HEK293 (cell line): ENCODE data around the gene PPP1R12C.

Experiments
- FEZF1 ChIP-seq: fragments of 450-650 bp; formaldehyde crosslinking; IDR thresholded peaks from 2 replicates; pipeline ENCODE4 v1.5.1; 2016; ENCODE audit warnings: missing biosample characterization, missing genetic modification characterization
- GLIS2 ChIP-seq: fragments of 450-650 bp; formaldehyde crosslinking; IDR thresholded peaks from 2 replicates; pipeline ENCODE4 v1.5.1; 2016; ENCODE audit warnings: missing biosample characterization, missing genetic modification characterization
- KLF8 ChIP-seq: fragments of 450-650 bp; formaldehyde crosslinking; IDR thresholded peaks from 2 replicates; pipeline ENCODE4 v1.5.1; 2016; ENCODE audit warnings: missing biosample characterization, missing genetic modification characterization
- KLF9 ChIP-seq: fragments of 450-650 bp; formaldehyde crosslinking; IDR thresholded peaks from 2 replicates; pipeline ENCODE4 v1.5.1; 2016; ENCODE audit warnings: missing biosample characterization, missing genetic modification characterization, low read depth
- MZF1 ChIP-seq: fragments of 450-650 bp; formaldehyde crosslinking; IDR thresholded peaks from 2 replicates; pipeline ENCODE4 v1.5.1; 2017; ENCODE audit warnings: missing biosample characterization, missing genetic modification characterization, borderline replicate concordance
- REPIN1 ChIP-seq: fragments of 450-650 bp; formaldehyde crosslinking; IDR thresholded peaks from 2 replicates; pipeline ENCODE4 v1.5.1; 2017; ENCODE audit warnings: missing biosample characterization, missing genetic modification characterization, low read depth
- TRIM28 ChIP-seq: IDR thresholded peaks from 2 replicates; pipeline ENCODE4 v1.6.1; 2011; ENCODE audit warnings: low read length, control low read depth, borderline replicate concordance
- YY1 ChIP-seq: fragments of 450-650 bp; formaldehyde crosslinking; IDR thresholded peaks from 2 replicates; pipeline ENCODE4 v1.5.1; 2018; ENCODE audit warnings: missing biosample characterization, missing genetic modification characterization
- ZBTB49 ChIP-seq: fragments of 450-650 bp; formaldehyde crosslinking; IDR thresholded peaks from 2 replicates; pipeline ENCODE4 v1.5.1; 2016; ENCODE audit warnings: missing biosample characterization, missing genetic modification characterization, low read depth
- ZBTB6 ChIP-seq: fragments of 450-650 bp; formaldehyde crosslinking; IDR thresholded peaks from 2 replicates; pipeline ENCODE4 v1.5.1; 2017; ENCODE audit warnings: missing biosample characterization, missing genetic modification characterization
- ZBTB8A ChIP-seq: fragments of 450-650 bp; formaldehyde crosslinking; IDR thresholded peaks from 2 replicates; pipeline ENCODE4 v1.5.1; 2016; ENCODE audit warnings: missing biosample characterization, missing genetic modification characterization
- ZFP37 ChIP-seq: fragments of 450-650 bp; formaldehyde crosslinking; IDR thresholded peaks from 2 replicates; pipeline ENCODE4 v1.5.1; 2016; ENCODE audit warnings: missing biosample characterization, missing genetic modification characterization
- ZNF112 ChIP-seq: fragments of 450-650 bp; formaldehyde crosslinking; IDR thresholded peaks from 2 replicates; pipeline ENCODE4 v1.5.0; 2017; ENCODE audit warnings: missing biosample characterization, missing genetic modification characterization
- ZNF148 ChIP-seq: fragments of 450-650 bp; formaldehyde crosslinking; IDR thresholded peaks from 2 replicates; pipeline ENCODE4 v1.5.0; 2017; ENCODE audit warnings: missing biosample characterization, missing genetic modification characterization, borderline replicate concordance
- ZNF223 ChIP-seq: fragments of 450-650 bp; formaldehyde crosslinking; IDR thresholded peaks from 2 replicates; pipeline ENCODE4 v1.5.1; 2016; ENCODE audit warnings: missing biosample characterization, missing genetic modification characterization
- ZNF266 ChIP-seq: fragments of 450-650 bp; formaldehyde crosslinking; IDR thresholded peaks from 2 replicates; pipeline ENCODE4 v1.5.1; 2016; ENCODE audit warnings: missing biosample characterization, missing genetic modification characterization, low read depth
- ZNF292 ChIP-seq: fragments of 450-650 bp; formaldehyde crosslinking; IDR thresholded peaks from 2 replicates; pipeline ENCODE4 v1.5.1; 2016; ENCODE audit warnings: low read depth, missing biosample characterization, missing genetic modification characterization, borderline replicate concordance
- ZNF366 ChIP-seq: fragments of 450-650 bp; formaldehyde crosslinking; conservative IDR thresholded peaks from 2 replicates; pipeline ENCODE4 v1.5.1; 2016; ENCODE audit warnings: missing biosample characterization, missing genetic modification characterization
- ZNF394 ChIP-seq: fragments of 450-650 bp; formaldehyde crosslinking; IDR thresholded peaks from 2 replicates; pipeline ENCODE4 v1.5.1; 2016; ENCODE audit warnings: missing biosample characterization, missing genetic modification characterization, mild to moderate bottlenecking, moderate library complexity, borderline replicate concordance
- ZNF473 ChIP-seq: fragments of 450-650 bp; formaldehyde crosslinking; IDR thresholded peaks from 2 replicates; pipeline ENCODE4 v1.5.1; 2017; ENCODE audit warnings: missing biosample characterization, missing genetic modification characterization
- ZNF558 ChIP-seq: fragments of 450-650 bp; formaldehyde crosslinking; IDR thresholded peaks from 2 replicates; pipeline ENCODE4 v1.5.1; 2016; ENCODE audit warnings: missing biosample characterization, missing genetic modification characterization
- ZNF560 ChIP-seq: fragments of 450-650 bp; formaldehyde crosslinking; IDR thresholded peaks from 2 replicates; pipeline ENCODE4 v1.5.1; 2017; ENCODE audit warnings: missing biosample characterization, missing genetic modification characterization, borderline replicate concordance
- ZNF585B ChIP-seq: fragments of 450-650 bp; formaldehyde crosslinking; IDR thresholded peaks from 2 replicates; pipeline ENCODE4 v1.5.1; 2016; ENCODE audit warnings: missing biosample characterization, missing genetic modification characterization
- ZNF654 ChIP-seq: fragments of 450-650 bp; formaldehyde crosslinking; IDR thresholded peaks from 2 replicates; pipeline ENCODE4 v1.5.1; 2016; ENCODE audit warnings: low read depth, missing biosample characterization, missing genetic modification characterization
- ZNF76 ChIP-seq: fragments of 450-650 bp; formaldehyde crosslinking; IDR thresholded peaks from 2 replicates; pipeline ENCODE4; 2016; ENCODE audit warnings: low read depth, missing biosample characterization, missing genetic modification characterization, borderline replicate concordance
- ZSCAN30 ChIP-seq: fragments of 450-650 bp; IDR thresholded peaks from 2 replicates; pipeline ENCODE4 v1.5.1; 2018; ENCODE audit warnings: missing biosample characterization, mild to moderate bottlenecking, missing genetic modification characterization, moderate library complexity
- ZXDB ChIP-seq: fragments of 450-650 bp; formaldehyde crosslinking; IDR thresholded peaks from 2 replicates; pipeline ENCODE4 v1.5.1; 2016; ENCODE audit warnings: missing biosample characterization, missing genetic modification characterization
- TF ChIP-seq, protein P1 (sequence below): fragments of 450-650 bp; formaldehyde crosslinking; IDR thresholded peaks from 2 replicates; pipeline ENCODE4 v1.5.1; 2016; ENCODE audit warnings: missing biosample characterization, missing genetic modification characterization
- TF ChIP-seq, protein P2 (sequence below): fragments of 450-650 bp; IDR thresholded peaks from 2 replicates; pipeline ENCODE4 v1.5.1; 2018; ENCODE audit warnings: missing biosample characterization, missing genetic modification characterization
- TF ChIP-seq, protein P3 (sequence below): fragments of 450-650 bp; formaldehyde crosslinking; IDR thresholded peaks from 2 replicates; pipeline ENCODE4 v1.5.1; 2016; ENCODE audit warnings: missing biosample characterization, missing genetic modification characterization

Gene PPP1R12C

GRCh38 chr19:55116232-55116858, 1.1 kb downstream of the PPP1R12C start (continued):
- no peak for TF ChIP-seq ZNF560 (tag by site-specific recombination)
- no peak for TF ChIP-seq ZNF394
- no peak for TF ChIP-seq GLIS2 (tag by site-specific recombination)
- no peak for TF ChIP-seq ZBTB49 (tag by site-specific recombination)
- TF ChIP-seq ZFP37 (tag by site-specific recombination) = peak; percentile 37; the same call in 1 of the 2 replicates
- TF ChIP-seq REPIN1 = no peak
- TF ChIP-seq FEZF1 (tag by site-specific recombination) = 0 out of 2 replicates have a peak, but pooled peaks have one; percentile 33
- TF ChIP-seq TRIM28 = no peak
- no peak for TF ChIP-seq MZF1 (tag by site-specific recombination)
- TF ChIP-seq ZNF292 (tag by site-specific recombination) = no peak
- no peak for TF ChIP-seq ZNF558 (tag by site-specific recombination)
- no peak for TF ChIP-seq ZNF148 (tag by site-specific recombination)
- peak; percentile 99 for TF ChIP-seq ZNF223 (tag by site-specific recombination)
- no peak for TF ChIP-seq ZNF473 (tag by site-specific recombination)
- TF ChIP-seq KLF8 = no peak
- no peak for TF ChIP-seq ZSCAN30 (tag by site-specific recombination)
- TF ChIP-seq YY1 = no peak
- TF ChIP-seq ZXDB = 0 out of 2 replicates have a peak, but pooled peaks have one; percentile 22
- peak; percentile 31; the same call in 1 of the 2 replicates for TF ChIP-seq ZNF76 (tag by site-specific recombination)
- TF ChIP-seq ZNF654 = no peak
- TF ChIP-seq ZNF366 (tag by site-specific recombination) = peak; percentile 70; the same call in 1 of the 2 replicates
- TF ChIP-seq, protein P1, sequence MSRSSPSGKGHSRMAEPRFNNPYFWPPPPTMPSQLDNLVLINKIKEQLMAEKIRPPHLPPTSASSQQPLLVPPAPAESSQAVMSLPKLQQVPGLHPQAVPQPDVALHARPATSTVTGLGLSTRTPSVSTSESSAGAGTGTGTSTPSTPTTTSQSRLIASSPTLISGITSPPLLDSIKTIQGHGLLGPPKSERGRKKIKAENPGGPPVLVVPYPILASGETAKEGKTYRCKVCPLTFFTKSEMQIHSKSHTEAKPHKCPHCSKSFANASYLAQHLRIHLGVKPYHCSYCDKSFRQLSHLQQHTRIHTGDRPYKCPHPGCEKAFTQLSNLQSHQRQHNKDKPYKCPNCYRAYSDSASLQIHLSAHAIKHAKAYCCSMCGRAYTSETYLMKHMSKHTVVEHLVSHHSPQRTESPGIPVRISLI (tag by site-specific recombination) = no peak
- TF ChIP-seq ZBTB8A (tag by site-specific recombination) = no peak
- no peak for TF ChIP-seq ZNF112 (tag by site-specific recombination)
- TF ChIP-seq KLF9 (tag by site-specific recombination) = 0 out of 2 replicates have a peak, but pooled peaks have one; percentile 6
- no peak for TF ChIP-seq ZNF585B
- TF ChIP-seq ZNF266 (tag by site-specific recombination) = no peak
- TF ChIP-seq, protein P2, sequence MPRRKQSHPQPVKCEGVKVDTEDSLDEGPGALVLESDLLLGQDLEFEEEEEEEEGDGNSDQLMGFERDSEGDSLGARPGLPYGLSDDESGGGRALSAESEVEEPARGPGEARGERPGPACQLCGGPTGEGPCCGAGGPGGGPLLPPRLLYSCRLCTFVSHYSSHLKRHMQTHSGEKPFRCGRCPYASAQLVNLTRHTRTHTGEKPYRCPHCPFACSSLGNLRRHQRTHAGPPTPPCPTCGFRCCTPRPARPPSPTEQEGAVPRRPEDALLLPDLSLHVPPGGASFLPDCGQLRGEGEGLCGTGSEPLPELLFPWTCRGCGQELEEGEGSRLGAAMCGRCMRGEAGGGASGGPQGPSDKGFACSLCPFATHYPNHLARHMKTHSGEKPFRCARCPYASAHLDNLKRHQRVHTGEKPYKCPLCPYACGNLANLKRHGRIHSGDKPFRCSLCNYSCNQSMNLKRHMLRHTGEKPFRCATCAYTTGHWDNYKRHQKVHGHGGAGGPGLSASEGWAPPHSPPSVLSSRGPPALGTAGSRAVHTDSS (tag by site-specific recombination) = no peak
- TF ChIP-seq, protein P3, sequence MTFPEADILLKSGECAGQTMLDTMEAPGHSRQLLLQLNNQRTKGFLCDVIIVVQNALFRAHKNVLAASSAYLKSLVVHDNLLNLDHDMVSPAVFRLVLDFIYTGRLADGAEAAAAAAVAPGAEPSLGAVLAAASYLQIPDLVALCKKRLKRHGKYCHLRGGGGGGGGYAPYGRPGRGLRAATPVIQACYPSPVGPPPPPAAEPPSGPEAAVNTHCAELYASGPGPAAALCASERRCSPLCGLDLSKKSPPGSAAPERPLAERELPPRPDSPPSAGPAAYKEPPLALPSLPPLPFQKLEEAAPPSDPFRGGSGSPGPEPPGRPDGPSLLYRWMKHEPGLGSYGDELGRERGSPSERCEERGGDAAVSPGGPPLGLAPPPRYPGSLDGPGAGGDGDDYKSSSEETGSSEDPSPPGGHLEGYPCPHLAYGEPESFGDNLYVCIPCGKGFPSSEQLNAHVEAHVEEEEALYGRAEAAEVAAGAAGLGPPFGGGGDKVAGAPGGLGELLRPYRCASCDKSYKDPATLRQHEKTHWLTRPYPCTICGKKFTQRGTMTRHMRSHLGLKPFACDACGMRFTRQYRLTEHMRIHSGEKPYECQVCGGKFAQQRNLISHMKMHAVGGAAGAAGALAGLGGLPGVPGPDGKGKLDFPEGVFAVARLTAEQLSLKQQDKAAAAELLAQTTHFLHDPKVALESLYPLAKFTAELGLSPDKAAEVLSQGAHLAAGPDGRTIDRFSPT (tag by site-specific recombination) = peak; percentile 90
- TF ChIP-seq ZBTB6 = no peak
- TF ChIP-seq, all 188 proteins: peak for 22
